Measurements from ENCODE around the gene LARP1B.
"Not testable (repeated sequence)": the region's sequence is repeated elsewhere in the genome, so short reads cannot be mapped to it uniquely, and the experiment has no call there.

Gene LARP1B

GRCh38 chr4:128228845-128229795, 168.0 kb downstream of the LARP1B start:
- H3K36me3 Mint-ChIP-seq, result no peaks in the 10 kb centered on the region
- ATAC-seq, result no peak
- no peaks in the 10 kb centered on the region for H3K27me3 Mint-ChIP-seq
- H3K9me3 Mint-ChIP-seq, result no peaks in the 10 kb centered on the region
- no peaks in the 10 kb centered on the region for H3K4me1 Mint-ChIP-seq
- H3K27ac Mint-ChIP-seq, result no peak overlapping the region
- no peak overlapping the region for H3K4me3 Mint-ChIP-seq

GRCh38 chr4:128232719-128233118, 171.6 kb downstream of the LARP1B start:
- H3K36me3 Mint-ChIP-seq, result no peaks in the 10 kb centered on the region
- H3K4me3 Mint-ChIP-seq, result no peak overlapping the region
- H3K4me1 Mint-ChIP-seq, result no peaks in the 10 kb centered on the region
- H3K27ac Mint-ChIP-seq, result no peak overlapping the region
- no peak for ATAC-seq
- H3K27me3 Mint-ChIP-seq, result no peaks in the 10 kb centered on the region
- H3K9me3 Mint-ChIP-seq, result no peaks in the 10 kb centered on the region

GRCh38 chr4:128234836-128235235, 173.7 kb downstream of the LARP1B start:
- no peak for ATAC-seq
- Mint-ChIP-seq H3K4me1 (no peaks in the 10 kb centered on the region), H3K27ac (no peak overlapping the region), H3K36me3 (no peaks in the 10 kb centered on the region), H3K27me3 (no peaks in the 10 kb centered on the region), H3K4me3 (no peak overlapping the region), H3K9me3 (no peaks in the 10 kb centered on the region)

GRCh38 chr4:128241019-128241418, 179.9 kb downstream of the LARP1B start:
- H3K27ac Mint-ChIP-seq, result no peak overlapping the region
- ATAC-seq, result no peak
- no peaks in the 10 kb centered on the region for H3K4me1 Mint-ChIP-seq
- no peaks in the 10 kb centered on the region for H3K36me3 Mint-ChIP-seq
- no peaks in the 10 kb centered on the region for H3K9me3 Mint-ChIP-seq
- H3K27me3 Mint-ChIP-seq, result peaks cover 14% of the 10 kb centered on the region
- H3K4me3 Mint-ChIP-seq, result no peak overlapping the region

DNA sequence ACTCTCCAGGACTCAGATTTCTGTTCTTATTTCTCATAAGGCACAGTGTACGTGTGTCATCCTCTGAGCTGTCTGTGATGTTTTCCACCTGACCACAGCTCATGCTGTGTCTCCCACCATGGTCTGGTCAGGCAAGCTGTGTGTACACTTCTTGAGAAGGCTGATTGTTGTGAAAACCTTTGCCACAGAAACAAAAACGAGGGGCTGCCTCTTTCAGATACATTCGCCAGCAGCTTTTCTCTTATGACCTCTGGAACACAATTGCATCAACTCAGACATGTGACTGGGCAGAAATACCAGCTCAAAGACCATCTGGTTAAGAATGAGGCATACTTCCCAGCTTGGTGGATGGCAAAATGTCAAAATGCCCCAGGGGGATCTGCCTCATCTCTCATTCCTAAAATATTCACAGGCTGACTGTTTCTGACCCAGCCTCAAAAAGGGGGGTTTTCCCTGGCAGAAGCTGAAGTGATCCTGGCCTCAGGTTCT, 180.4 kb downstream of the LARP1B start:
- H3K36me3 Mint-ChIP-seq, result no peaks in the 10 kb centered on the region
- peak; percentile 69 for ATAC-seq
- H3K4me3 Mint-ChIP-seq, result no peak overlapping the region
- no peaks in the 10 kb centered on the region for H3K4me1 Mint-ChIP-seq
- H3K27ac Mint-ChIP-seq, result no peak overlapping the region
- H3K27me3 Mint-ChIP-seq, result peaks cover 14% of the 10 kb centered on the region
- H3K9me3 Mint-ChIP-seq, result peaks cover 3% of the 10 kb centered on the region

DNA sequence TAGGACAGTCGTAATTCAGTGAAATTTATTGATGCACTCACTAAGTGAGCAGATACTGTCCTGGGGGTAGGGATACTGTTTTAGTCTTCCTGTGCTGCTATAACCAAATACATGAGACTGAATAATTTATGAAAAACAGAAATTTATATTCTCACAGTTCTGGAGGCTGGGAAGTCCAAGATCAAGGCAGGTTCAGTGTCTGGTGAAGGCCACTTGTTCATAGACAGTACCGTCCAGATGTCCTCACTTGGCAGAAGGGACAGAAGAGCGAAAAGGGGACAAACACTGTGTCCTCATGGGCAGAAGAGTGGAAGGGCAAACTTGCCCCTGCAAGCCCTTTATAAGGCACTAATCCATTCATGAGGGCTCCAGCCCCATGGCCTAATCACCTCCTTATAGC, 180.9 kb downstream of the LARP1B start:
- H3K4me3 Mint-ChIP-seq, result no peak overlapping the region
- no peak for ATAC-seq
- no peak overlapping the region for H3K27ac Mint-ChIP-seq
- H3K9me3 Mint-ChIP-seq, result peaks cover 6% of the 10 kb centered on the region
- H3K27me3 Mint-ChIP-seq, result peaks cover 14% of the 10 kb centered on the region
- no peaks in the 10 kb centered on the region for H3K4me1 Mint-ChIP-seq
- no peaks in the 10 kb centered on the region for H3K36me3 Mint-ChIP-seq

DNA sequence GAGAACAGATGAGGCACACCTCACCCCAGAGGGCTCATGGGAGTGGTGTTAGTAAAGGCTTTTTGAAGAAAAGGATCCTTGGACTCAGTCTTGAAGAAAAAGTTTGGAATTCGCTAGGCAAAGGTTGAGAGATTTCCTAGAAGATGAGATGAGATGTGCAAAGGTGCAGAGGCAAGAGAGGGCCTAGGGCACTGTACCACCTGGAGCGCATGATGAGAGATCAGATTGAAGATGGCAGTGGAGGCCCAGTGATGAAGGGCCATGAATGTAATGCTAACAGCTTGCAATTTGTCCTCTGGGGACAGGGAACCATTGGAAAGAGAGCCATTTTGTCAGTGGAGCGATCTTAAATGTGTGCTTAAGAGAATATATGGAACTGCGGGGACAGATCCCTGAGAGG, 181.5 kb downstream of the LARP1B start:
- ATAC-seq, result no peak
- Mint-ChIP-seq H3K4me3 (no peak overlapping the region), H3K9me3 (peaks cover 6% of the 10 kb centered on the region), H3K27me3 (peaks cover 14% of the 10 kb centered on the region), H3K27ac (no peak overlapping the region), H3K36me3 (no peaks in the 10 kb centered on the region), H3K4me1 (no peaks in the 10 kb centered on the region)

DNA sequence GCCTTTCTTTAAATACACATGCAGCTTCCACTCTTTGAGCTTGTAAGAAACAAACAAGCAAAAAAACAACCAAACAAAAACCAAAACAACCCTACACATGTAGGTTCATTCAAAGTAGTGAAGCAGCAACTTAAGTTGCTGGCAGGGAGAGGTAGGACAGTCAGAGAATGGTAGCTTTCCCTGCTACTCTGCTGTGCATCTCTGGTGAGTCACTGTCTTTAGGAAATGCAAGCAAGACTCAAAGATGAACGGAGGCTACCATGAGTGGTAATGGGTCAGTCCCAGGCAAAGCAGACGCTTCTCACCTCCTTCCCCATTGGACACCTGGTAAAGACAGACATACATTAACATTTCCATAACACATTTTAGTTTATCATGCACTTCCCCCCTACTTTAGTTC, 183.3 kb downstream of the LARP1B start:
- peaks cover 8% of the 10 kb centered on the region for H3K9me3 Mint-ChIP-seq
- no peaks in the 10 kb centered on the region for H3K4me1 Mint-ChIP-seq
- H3K27me3 Mint-ChIP-seq, result peaks cover 14% of the 10 kb centered on the region
- H3K36me3 Mint-ChIP-seq, result no peaks in the 10 kb centered on the region
- no peak overlapping the region for H3K27ac Mint-ChIP-seq
- H3K4me3 Mint-ChIP-seq, result no peak overlapping the region
- ATAC-seq, result no peak

- H3K36me3 Mint-ChIP-seq, H3K4me3 Mint-ChIP-seq, H3K9me3 Mint-ChIP-seq, H3K27ac Mint-ChIP-seq, H3K4me1 Mint-ChIP-seq: not testable (repeated sequence)
- H3K27me3 Mint-ChIP-seq, result peaks cover 14% of the 10 kb centered on the region
- ATAC-seq, result peak; percentile 36
These were observed 184.3 kb downstream of the LARP1B start for GRCh38 chr4:128245391-128245790.

DNA sequence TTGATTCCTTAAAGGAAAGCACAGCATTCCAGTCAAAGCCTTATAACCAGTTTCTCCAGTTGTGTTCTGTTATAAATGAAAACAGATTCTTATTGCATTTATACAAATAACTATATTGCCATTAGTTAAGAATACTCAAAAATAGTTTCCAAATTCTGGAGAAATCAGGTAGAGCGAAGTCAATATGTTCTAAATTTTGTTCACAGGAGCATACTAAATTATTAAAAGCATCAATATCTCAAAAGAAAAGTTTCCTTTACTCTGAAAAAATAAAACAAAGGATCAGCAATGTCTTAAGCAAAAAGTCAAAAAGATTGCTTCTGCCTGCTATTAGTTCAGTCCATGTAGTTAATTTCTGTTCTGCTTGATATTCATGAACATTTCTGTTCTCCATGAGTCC, 186.8 kb downstream of the LARP1B start:
- Mint-ChIP-seq H3K4me3 (no peak overlapping the region), H3K36me3 (no peaks in the 10 kb centered on the region), H3K27me3 (peaks cover 3% of the 10 kb centered on the region), H3K9me3 (peaks cover 8% of the 10 kb centered on the region), H3K4me1 (no peaks in the 10 kb centered on the region), H3K27ac (no peak overlapping the region)
- no peak for ATAC-seq

DNA sequence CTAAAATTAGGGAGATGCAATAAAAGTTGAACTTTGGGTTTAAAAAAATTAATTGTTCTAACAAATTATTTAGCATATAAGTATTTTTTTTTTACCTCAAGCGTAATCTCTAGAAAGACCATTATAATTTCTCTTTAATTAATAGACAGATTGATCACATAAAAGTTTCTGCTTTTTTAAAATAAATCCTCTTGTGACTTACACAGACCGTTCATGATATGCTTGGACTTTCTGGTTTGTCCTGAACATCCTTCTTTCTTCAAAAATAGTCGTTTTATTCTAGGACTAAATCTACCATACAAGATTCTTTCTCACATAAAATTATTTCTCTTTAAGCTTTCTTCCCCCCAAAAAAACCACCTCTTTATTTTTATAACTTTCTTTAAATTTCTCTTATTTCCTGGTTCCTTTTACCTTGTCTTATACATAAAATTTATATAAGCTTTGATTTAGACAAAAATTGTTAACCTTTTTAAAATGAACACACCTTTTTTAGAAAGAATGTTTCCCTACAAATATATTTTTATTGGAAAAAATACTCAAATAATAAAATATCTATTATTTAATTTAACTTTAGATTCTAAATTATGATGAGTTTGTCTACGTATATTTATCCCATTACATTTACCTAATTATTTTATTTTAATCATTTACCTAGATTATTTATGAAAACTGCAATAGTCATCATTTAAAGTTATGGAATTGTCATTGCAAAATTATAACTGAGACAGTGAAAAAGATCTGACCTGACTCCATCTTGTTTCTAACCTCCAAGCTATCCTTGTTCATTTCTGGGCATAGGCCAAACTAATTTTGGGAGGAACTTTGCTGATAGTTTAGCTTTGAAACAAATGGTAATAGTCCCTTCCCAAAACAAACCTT, 188.9 kb downstream of the LARP1B start:
- no peaks in the 10 kb centered on the region for H3K27me3 Mint-ChIP-seq
- peaks cover 8% of the 10 kb centered on the region for H3K9me3 Mint-ChIP-seq
- ATAC-seq, result no peak
- no peak overlapping the region for H3K27ac Mint-ChIP-seq
- no peaks in the 10 kb centered on the region for H3K4me1 Mint-ChIP-seq
- H3K4me3 Mint-ChIP-seq, result no peak overlapping the region
- no peaks in the 10 kb centered on the region for H3K36me3 Mint-ChIP-seq

- Mint-ChIP-seq H3K27me3 (peaks cover 6% of the 10 kb centered on the region), H3K36me3 (no peaks in the 10 kb centered on the region), H3K4me1 (no peaks in the 10 kb centered on the region)
These were observed 194.8 kb downstream of the LARP1B start for GRCh38 chr4:128255906-128256305.

DNA sequence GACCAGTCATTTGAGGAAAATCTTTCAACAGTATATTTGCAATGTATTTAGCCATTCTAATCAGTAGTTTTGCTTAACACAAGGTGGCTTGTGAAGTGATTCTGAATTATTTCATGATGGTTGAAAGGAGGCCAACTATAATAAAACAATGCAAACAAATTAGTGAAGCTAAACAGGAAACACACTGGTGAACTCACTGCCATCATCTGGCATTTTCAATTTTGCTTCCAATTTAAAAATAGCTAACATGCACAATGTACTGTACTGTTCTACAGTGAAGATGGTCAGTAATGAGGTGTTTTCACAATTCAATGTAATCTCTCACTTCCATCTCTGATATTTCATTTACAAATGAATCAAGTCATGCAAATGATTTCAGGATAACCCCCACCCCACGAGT, 195.4 kb downstream of the LARP1B start:
- peaks cover 10% of the 10 kb centered on the region for H3K27me3 Mint-ChIP-seq
- H3K4me3 Mint-ChIP-seq, result no peak overlapping the region
- no peak overlapping the region for H3K27ac Mint-ChIP-seq
- peaks cover 5% of the 10 kb centered on the region for H3K9me3 Mint-ChIP-seq
- H3K36me3 Mint-ChIP-seq, result no peaks in the 10 kb centered on the region
- ATAC-seq, result no peak
- H3K4me1 Mint-ChIP-seq, result no peaks in the 10 kb centered on the region

More at GRCh38 chr4:128255906-128256305, 194.8 kb downstream of the LARP1B start:
- Mint-ChIP-seq H3K9me3 (peaks cover 2% of the 10 kb centered on the region), H3K27ac (no peak overlapping the region), H3K4me3 (no peak overlapping the region)
- no peak for ATAC-seq

- not testable (repeated sequence) for H3K36me3 Mint-ChIP-seq, ATAC-seq, H3K4me1 Mint-ChIP-seq, H3K27ac Mint-ChIP-seq, H3K9me3 Mint-ChIP-seq, H3K4me3 Mint-ChIP-seq
- peaks cover 10% of the 10 kb centered on the region for H3K27me3 Mint-ChIP-seq
These were observed 197.1 kb downstream of the LARP1B start for GRCh38 chr4:128258166-128258565.

DNA sequence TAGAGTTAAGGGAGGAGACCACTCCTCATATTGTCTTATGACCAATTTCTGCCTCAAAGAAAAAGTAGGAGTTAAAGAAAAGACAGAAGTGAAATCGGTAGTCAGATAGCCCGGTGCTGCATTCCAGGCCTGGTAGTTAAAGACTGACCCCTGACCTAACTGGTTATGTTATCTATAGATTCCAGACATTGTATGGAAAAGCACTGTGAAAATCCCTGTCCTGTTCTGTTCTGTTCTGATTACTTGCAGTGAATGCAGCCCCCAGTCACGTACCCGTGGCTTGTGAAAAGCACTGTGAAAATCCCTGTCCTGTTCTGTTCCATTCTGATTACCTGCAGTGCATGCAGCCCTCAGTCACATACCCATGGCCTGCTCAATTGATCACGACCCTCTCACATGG, 198.8 kb downstream of the LARP1B start:
- not testable (repeated sequence) for H3K36me3 Mint-ChIP-seq, H3K4me3 Mint-ChIP-seq, H3K9me3 Mint-ChIP-seq, H3K27ac Mint-ChIP-seq, ATAC-seq, H3K4me1 Mint-ChIP-seq
- H3K27me3 Mint-ChIP-seq, result peaks cover 10% of the 10 kb centered on the region
